Common myeloid progenitor, CD34-positive (primary cell): ENCODE data around the gene LRWD1.

Experiments
- CTCF ChIA-PET: fragments of 350-600 bp; sonication (Branson Sonifier 250); formaldehyde crosslinking; loops from one replicate; lab custom pipeline; 2021; ENCODE audit warnings: antibody characterized with exemption; lab: Charles Lee
- POLR2A ChIA-PET: fragments of 350-600 bp; sonication (Branson Sonifier 250); formaldehyde crosslinking; loops from one replicate; lab custom pipeline; 2021; ENCODE audit warnings: antibody characterized with exemption; lab: Charles Lee
- DNase-seq, 3 donors: peaks; one replicate each; pipeline versions ENCODE4 v3.0.0 to v3.0.0-alpha.2; 2013
- H3K27ac ChIP-seq, 2 experiments: 1 replicate in 1 of 2; 2 replicates in 1 of 2; pipeline ENCODE4 v1.7.0; 2013; ENCODE audit warnings: inconsistent platforms in 2 of 2, low read length in 2 of 2, mild to moderate bottlenecking in 2 of 2, low read depth in 1 of 2, moderate library complexity in 1 of 2; ENCODE audit not compliant: severe bottlenecking in 2 of 2, insufficient read depth in 1 of 2, poor library complexity in 1 of 2
- H3K27me3 ChIP-seq, 5 experiments: replicated peaks in 2 of 5; 1 replicate in 3 of 5; 2 replicates in 2 of 5; pipeline versions ENCODE4 v1.6.1 to v1.7.0; 2013; ENCODE audit warnings: low read length in 4 of 5, mild to moderate bottlenecking in 2 of 5, moderate library complexity in 2 of 5, inconsistent platforms in 1 of 5; ENCODE audit not compliant: insufficient read depth in 5 of 5, control insufficient read depth in 4 of 5
- H3K36me3 ChIP-seq, 4 experiments: 1 replicate in 2 of 4; 2 replicates in 2 of 4; pipeline versions ENCODE4 v1.6.1 to v1.7.0; 2013; ENCODE audit warnings: low read length in 3 of 4, control low read depth in 1 of 4, mild to moderate bottlenecking in 1 of 4; ENCODE audit not compliant: control insufficient read depth in 4 of 4, insufficient read depth in 4 of 4
- H3K4me1 ChIP-seq, 4 experiments: 1 replicate in 3 of 4; 2 replicates in 1 of 4; pipeline versions ENCODE4 v1.6.1 to v1.7.1; 2013; ENCODE audit warnings: low read length in 3 of 4, mild to moderate bottlenecking in 3 of 4, control low read depth in 1 of 4, inconsistent platforms in 1 of 4, moderate library complexity in 1 of 4; ENCODE audit not compliant: control insufficient read depth in 4 of 4, insufficient read depth in 4 of 4; ENCODE audit errors: control extremely low read depth in 1 of 4
- H3K4me3 ChIP-seq, 7 experiments: 1 replicate in 4 of 7; 2 replicates in 3 of 7; pipeline versions ENCODE4 v1.5.1 to v1.7.0; 2013; ENCODE audit warnings: mild to moderate bottlenecking in 7 of 7, low read length in 6 of 7, moderate library complexity in 6 of 7, inconsistent platforms in 2 of 7, low read depth in 2 of 7, control low read depth in 1 of 7; ENCODE audit not compliant: insufficient read depth in 4 of 7, control insufficient read depth in 1 of 7; ENCODE audit errors: extremely low read depth in 1 of 7
- H3K9me3 ChIP-seq, 5 experiments: 1 replicate in 4 of 5; 2 replicates in 1 of 5; pipeline versions ENCODE4 v1.6.1 to v1.7.1; 2013; ENCODE audit warnings: low read length in 4 of 5, mild to moderate bottlenecking in 2 of 5, inconsistent platforms in 1 of 5, low read depth in 1 of 5, moderate library complexity in 1 of 5; ENCODE audit not compliant: control insufficient read depth in 4 of 5, insufficient read depth in 2 of 5; ENCODE audit errors: control extremely low read depth in 1 of 5
- WGBS: methylation state at CpG from one replicate; pipeline ENCODE4 v1.1.5; 2013; ENCODE audit not compliant: insufficient coverage; 5-methylcytosine and 5-hydroxymethylcytosine counted together

Gene LRWD1

DNA sequence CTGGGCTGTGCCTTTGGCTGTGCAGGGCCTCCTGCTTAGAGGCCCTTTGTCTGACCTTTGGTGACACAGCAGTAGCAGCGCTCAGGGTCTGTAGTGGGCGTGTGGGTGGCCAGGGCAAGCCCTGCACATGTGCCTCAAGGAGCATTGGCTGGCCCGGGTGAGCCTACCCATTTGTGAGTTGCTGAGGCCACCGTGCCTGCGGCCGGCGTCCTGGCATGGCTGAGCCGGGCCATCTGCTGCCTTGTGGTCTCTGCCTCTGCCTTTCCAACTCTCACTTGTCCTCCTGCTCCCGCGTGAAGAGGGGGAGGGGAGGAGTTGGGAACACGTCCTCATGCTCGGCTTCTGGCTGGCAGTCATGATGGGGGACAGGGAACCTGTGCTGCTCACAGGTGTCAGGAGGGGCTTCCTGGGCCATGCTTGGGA is 40.6 kb upstream of the LRWD1 start:
- CTCF ChIA-PET = interaction anchor here (56.5 to 63.4 kb wide), 2 partner anchors 5 to 18 kb away, joined by 1488 read pairs; partner anchors contain the start of genes ALKBH4, LRWD1, ORAI2 and PRKRIP1

DNA sequence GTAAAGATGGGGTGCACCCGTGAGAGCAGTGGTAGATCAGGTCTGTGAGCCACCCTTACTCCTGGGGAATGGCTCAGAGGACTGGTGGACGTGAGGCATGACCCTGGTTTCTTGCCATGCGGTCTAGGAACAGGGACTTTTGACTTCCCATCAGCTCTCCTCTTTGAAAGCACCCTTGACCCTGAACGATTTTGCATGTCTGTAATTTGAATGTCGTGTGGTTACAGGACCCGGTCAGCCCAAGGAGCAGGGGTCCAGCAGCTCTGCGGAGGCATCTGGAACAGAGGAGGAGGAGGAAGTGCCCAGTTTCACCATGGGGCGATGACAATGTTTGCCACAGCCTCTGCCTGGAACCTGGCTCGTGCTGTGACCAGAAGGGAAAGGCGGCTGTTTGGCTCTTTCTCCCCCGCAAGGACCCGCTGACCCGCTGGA is 40.0 kb upstream of the LRWD1 start:
- Histone ChIP-seq H3K4me3 (no peak overlapping the region), H3K36me3 (peaks cover 0 to 20% (median 3%) of the 10 kb centered on the region in 4 experiments), H3K9me3 (no peaks in the 10 kb centered on the region), H3K27me3 (no peaks in the 10 kb centered on the region), H3K27ac (peak overlapping the region; percentile 98), H3K4me1 (peaks cover 21 to 87% (median 79%) of the 10 kb centered on the region in 4 experiments)
- no peak for DNase-seq
- ChIA-PET POLR2A (interaction anchor here (1.0 kb wide), 1 partner anchor 12 kb away, joined by 3 read pairs; no protein-coding TSS in a partner anchor), CTCF (interaction anchor here (56.5 to 63.4 kb wide), 2 partner anchors 6 to 17 kb away, joined by 1488 read pairs; partner anchors contain the start of genes ALKBH4, LRWD1, ORAI2 and PRKRIP1)
- 89% methylated on average over 8 of the region's 13 CpGs for WGBS

More for the DNA sequence above, 40.6 kb upstream of the LRWD1 start:
- peaks cover 0 to 22% (median 5%) of the 10 kb centered on the region in 4 experiments for H3K36me3 ChIP-seq
- H3K9me3 ChIP-seq = no peaks in the 10 kb centered on the region
- no peaks in the 10 kb centered on the region for H3K27me3 ChIP-seq
- POLR2A ChIA-PET = no interaction called here
- H3K4me1 ChIP-seq = peaks cover 21 to 87% (median 78%) of the 10 kb centered on the region in 4 experiments
- DNase-seq = no peak
- 91% methylated on average over 10 of the region's 12 CpGs for WGBS
- no peak overlapping the region for H3K4me3 ChIP-seq
- H3K27ac ChIP-seq = peak overlapping the region; percentile 98

DNA sequence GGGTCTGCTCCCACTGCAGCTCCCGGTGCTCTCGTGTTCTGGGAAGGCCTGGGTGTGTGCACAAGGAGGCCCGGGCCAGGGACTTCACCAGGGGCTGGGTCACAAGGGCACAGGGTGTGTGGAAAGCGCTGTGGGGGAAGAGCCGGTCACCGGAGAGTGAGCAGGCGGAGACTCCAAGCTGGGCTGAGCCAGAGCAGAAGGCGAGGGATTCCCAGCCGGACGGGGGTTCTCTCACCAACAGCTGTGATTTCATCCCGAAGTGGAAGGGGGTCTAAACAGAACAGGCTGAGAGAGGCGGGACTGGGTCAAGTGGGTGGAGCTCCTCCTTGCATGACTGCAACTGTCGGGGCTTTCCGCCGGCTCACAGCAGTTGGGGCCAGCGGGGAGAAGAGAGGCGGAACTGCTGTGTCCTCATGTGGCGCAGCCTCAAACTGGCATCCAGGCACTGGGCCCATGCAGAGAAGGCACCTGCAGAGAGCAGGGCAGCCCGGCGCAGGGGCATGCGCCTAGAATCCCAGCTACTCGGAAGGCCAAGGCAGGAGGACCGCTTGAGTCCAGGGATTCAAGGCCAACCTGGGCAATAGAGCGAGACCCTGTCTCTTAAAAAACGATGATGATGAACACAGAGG is 39.0 kb upstream of the LRWD1 start:
- WGBS = 34% methylated on average over 23 of the region's 25 CpGs
- peak overlapping the region; percentile 98 for H3K27ac ChIP-seq
- ChIA-PET CTCF (interaction anchor here (56.5 to 63.4 kb wide), 2 partner anchors 7 to 17 kb away, joined by 1488 read pairs; partner anchors contain the start of genes ALKBH4, LRWD1, ORAI2 and PRKRIP1), POLR2A (interaction anchor here (0.7 to 1.0 kb wide), 2 partner anchors 13 to 14 kb away, joined by 3 read pairs; no protein-coding TSS in a partner anchor)
- H3K4me3 ChIP-seq = peak overlapping the region in 5 of 7 experiments; percentile 31 to 73 (median 46)
- H3K9me3 ChIP-seq = no peaks in the 10 kb centered on the region
- peaks cover 0 to 20% (median 3%) of the 10 kb centered on the region in 4 experiments for H3K36me3 ChIP-seq
- peak; percentile 81 to 94 (median 93) for DNase-seq
- H3K27me3 ChIP-seq = no peaks in the 10 kb centered on the region
- peaks cover 15 to 87% (median 76%) of the 10 kb centered on the region in 4 experiments for H3K4me1 ChIP-seq

DNA sequence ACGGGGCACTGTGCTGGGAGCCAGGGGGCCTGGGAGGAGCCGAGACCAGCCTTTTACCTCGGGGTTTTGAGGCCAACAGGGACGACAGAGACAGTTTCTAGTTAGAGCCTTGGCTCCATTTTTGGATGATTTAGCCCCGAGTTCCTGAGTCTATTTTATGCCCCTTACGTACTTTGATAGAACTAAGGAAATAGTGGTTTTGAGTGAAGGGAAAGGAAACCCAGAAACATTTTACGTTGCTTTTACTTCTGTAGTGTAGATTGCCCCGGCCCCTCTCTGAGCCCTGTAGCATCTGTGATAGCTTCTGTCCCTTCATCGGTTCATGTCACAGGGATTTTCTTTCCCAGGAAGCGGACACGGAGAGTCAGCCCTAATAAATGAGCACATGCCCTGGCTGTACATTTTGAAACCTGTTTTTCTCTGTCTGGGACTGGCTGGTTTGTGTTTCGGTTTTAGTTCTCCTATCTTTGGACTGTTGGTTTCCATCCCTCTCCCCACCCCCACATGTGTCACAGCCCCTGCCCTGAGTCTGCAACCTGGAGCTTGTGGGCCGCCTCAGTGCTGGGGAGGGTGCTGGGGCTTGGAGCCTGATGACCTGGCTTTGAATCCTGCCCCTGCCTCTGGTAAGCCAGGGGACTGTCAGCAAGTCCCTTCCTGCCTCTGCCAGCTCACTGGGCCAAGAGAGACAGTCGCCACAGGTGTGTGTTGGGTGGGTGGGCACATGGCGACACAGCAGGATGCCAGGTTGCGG is 38.3 kb upstream of the LRWD1 start:
- CTCF ChIA-PET = interaction anchor here (56.5 to 63.4 kb wide), 2 partner anchors 8 to 16 kb away, joined by 1488 read pairs; partner anchors contain the start of genes ALKBH4, LRWD1, ORAI2 and PRKRIP1
- H3K4me3 ChIP-seq = peak overlapping the region in 6 of 7 experiments; percentile 31 to 73 (median 44)
- POLR2A ChIA-PET = no interaction called here
- DNase-seq = peak; percentile 74 to 90 (median 90)
- H3K27ac ChIP-seq = peak overlapping the region; percentile 98
- H3K36me3 ChIP-seq = peaks cover 0 to 20% (median 3%) of the 10 kb centered on the region in 4 experiments
- no peaks in the 10 kb centered on the region for H3K9me3 ChIP-seq
- 4% methylated on average over 13 of the region's 16 CpGs for WGBS
- peaks cover 17 to 88% (median 77%) of the 10 kb centered on the region in 4 experiments for H3K4me1 ChIP-seq
- H3K27me3 ChIP-seq = no peaks in the 10 kb centered on the region

DNA sequence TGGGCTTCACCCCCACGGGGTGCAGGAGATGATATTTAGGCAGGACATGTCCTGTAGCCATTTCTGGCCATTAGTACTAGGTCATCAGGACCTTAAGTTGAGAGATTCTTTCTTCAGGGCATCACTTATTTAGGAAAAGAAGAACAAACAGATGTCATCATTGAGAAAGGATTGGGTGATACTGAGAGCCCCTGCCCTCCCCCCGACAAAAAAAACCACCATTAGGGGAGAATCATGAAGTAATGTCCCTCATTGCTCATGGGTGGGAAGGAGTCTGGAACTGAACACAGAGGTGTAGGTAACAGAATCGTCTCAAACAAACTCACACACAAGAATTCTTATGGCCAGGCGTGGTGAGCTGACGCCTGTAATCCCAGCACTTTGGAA is 37.8 kb upstream of the LRWD1 start:
- Histone ChIP-seq H3K4me1 (peaks cover 16 to 89% (median 78%) of the 10 kb centered on the region in 4 experiments), H3K27ac (peak overlapping the region; percentile 98), H3K4me3 (peak overlapping the region in 6 of 7 experiments; percentile 13 to 73 (median 41)), H3K36me3 (peaks cover 0 to 20% (median 3%) of the 10 kb centered on the region in 4 experiments), H3K9me3 (no peaks in the 10 kb centered on the region), H3K27me3 (no peaks in the 10 kb centered on the region)
- CTCF ChIA-PET = interaction anchor here (56.5 to 63.4 kb wide), 2 partner anchors 8 to 15 kb away, joined by 1488 read pairs; partner anchors contain the start of genes ALKBH4, LRWD1, ORAI2 and PRKRIP1
- 68% methylated on average over 4 of the region's 5 CpGs for WGBS
- DNase-seq = peak in 2 of 3 donors; percentile 40 to 41
- POLR2A ChIA-PET = no interaction called here

DNA sequence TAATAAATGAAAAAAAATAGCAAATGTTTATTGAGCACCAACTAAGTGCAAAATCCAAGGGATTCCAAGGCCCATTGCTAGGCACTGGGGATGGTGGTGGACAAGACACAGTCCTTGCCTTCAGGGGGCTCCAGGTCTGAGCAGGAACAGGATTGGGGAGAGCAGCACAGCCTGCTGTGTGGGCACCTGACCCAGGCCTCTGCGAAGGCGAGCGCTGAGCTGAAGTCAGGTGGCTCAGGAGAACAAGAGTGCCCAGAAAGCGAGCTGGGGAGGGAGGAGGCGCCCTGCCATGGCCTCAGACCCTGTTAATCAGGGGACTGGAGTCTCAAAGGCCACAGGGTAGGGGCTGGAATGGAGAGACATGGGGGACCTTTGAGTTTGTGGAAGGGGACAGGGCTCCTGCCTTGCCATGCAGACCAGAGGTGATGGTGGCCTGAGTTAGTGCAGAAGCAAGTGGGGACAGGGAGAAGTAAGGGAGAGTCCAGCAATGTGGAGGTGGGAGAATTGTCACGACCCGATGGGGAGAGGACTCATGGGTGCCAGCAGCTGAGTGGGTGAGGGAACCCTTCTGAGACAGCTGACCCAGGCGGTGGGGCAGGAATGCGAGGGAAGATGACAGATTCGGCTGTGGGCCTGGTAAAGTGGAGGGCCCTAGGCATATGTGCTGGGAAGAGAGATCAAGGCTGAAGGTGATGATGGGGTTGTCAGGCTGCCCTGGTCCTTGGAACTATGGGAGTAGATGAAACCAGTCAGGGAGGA is 35.5 kb upstream of the LRWD1 start:
- no peak for DNase-seq
- Histone ChIP-seq H3K36me3 (peaks cover 0 to 15% (median 3%) of the 10 kb centered on the region in 4 experiments), H3K4me1 (peaks cover 16 to 94% (median 89%) of the 10 kb centered on the region in 4 experiments), H3K9me3 (no peaks in the 10 kb centered on the region), H3K27me3 (no peaks in the 10 kb centered on the region), H3K4me3 (no peak overlapping the region), H3K27ac (peak overlapping the region; percentile 40 to 82)
- POLR2A ChIA-PET = interaction anchor here (1.4 kb wide), 1 partner anchor 8 kb away, joined by 7 read pairs; no protein-coding TSS in a partner anchor
- 97% methylated on average over 10 of the region's 10 CpGs for WGBS
- CTCF ChIA-PET = interaction anchor here (56.5 to 63.4 kb wide), 2 partner anchors 11 to 13 kb away, joined by 1488 read pairs; partner anchors contain the start of genes ALKBH4, LRWD1, ORAI2 and PRKRIP1
